ENCODE measurements around the gene GRAMD1A.

GRAMD1A gene

DNA sequence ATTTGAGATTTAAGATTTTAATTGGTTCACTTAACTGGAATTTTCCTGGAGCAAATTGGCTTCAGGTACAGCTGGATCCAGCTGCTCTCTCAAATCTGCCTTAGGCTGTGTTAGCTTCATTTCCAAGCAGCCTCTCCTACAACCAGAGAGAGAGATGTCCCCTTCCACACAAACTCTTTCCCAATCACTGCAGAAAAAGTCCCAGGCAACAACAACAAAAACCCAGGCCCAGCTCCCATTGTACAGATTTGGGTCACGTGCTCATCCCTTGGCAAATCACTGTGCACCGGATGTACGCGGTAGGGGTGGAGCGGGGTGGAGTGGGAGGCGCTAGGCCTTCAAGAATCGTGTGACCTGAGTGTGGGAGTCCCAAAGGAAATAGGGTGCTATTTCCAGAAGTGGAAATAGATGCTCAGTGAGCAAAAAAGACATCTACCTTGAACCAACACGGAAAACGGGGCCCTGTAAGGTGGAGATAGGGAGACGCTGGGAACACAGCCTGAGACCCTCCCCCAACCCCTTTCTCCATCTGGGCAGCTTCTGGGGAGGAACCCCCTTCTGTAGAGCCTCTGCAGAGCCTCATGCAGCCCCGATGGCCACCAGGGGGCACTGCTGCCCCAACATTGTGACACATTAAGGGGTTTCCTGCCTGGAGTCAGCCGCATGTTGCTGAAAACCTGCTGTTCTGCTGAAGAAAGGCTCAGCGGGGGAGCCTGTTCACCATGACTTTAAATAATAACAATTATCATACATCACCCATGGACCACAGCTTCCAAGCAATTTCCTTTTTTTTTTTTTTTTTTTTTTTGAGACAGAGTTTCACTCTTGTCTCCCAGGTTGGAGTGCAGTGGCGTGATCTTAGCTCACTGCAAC lies 66.8 kb downstream of the GRAMD1A start (continued):
- TF ChIP-seq WT1 (tag by site-specific recombination; IDR thresholded peaks at IDR 0.05) (0 out of 2 replicates have a peak, but pooled peaks have one; percentile 18), ZNF501 (tag by site-specific recombination; IDR thresholded peaks at IDR 0.05) (no peak; the same call in 1 of the 2 replicates), ZNF175 (tag by site-specific recombination; IDR thresholded peaks at IDR 0.05) (no peak), ZNF654 (tag by site-specific recombination; IDR thresholded peaks at IDR 0.05; ENCODE audit: low read depth) (peak; percentile 98), ZNF677 (tag by site-specific recombination; IDR thresholded peaks at IDR 0.05) (peak; percentile 29; the same call in 1 of the 2 replicates), OSR2 (tag by site-specific recombination; IDR thresholded peaks at IDR 0.05) (no peak), ZNF350 (tag by site-specific recombination; IDR thresholded peaks at IDR 0.05) (no peak), ZNF791 (tag by site-specific recombination; IDR thresholded peaks at IDR 0.05) (no peak), ZNF157 (tag by site-specific recombination; IDR thresholded peaks at IDR 0.05) (no peak), ZNF266 (tag by site-specific recombination; IDR thresholded peaks at IDR 0.05; ENCODE audit: low read depth) (no peak), ZXDB (tag by site-specific recombination; IDR thresholded peaks at IDR 0.05) (peak; percentile 73), ZNF404 (tag by site-specific recombination; IDR thresholded peaks at IDR 0.05) (no peak), ZNF521 (tag by site-specific recombination; IDR thresholded peaks at IDR 0.05) (no peak), ZNF248 (tag by site-specific recombination; IDR thresholded peaks at IDR 0.05) (no peak), ZNF416 (tag by site-specific recombination; IDR thresholded peaks at IDR 0.05) (no peak)
- TF ChIP-seq, protein P1, sequence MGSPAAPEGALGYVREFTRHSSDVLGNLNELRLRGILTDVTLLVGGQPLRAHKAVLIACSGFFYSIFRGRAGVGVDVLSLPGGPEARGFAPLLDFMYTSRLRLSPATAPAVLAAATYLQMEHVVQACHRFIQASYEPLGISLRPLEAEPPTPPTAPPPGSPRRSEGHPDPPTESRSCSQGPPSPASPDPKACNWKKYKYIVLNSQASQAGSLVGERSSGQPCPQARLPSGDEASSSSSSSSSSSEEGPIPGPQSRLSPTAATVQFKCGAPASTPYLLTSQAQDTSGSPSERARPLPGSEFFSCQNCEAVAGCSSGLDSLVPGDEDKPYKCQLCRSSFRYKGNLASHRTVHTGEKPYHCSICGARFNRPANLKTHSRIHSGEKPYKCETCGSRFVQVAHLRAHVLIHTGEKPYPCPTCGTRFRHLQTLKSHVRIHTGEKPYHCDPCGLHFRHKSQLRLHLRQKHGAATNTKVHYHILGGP (tag by site-specific recombination; IDR thresholded peaks at IDR 0.05) = no peak
- TF ChIP-seq, protein P2, sequence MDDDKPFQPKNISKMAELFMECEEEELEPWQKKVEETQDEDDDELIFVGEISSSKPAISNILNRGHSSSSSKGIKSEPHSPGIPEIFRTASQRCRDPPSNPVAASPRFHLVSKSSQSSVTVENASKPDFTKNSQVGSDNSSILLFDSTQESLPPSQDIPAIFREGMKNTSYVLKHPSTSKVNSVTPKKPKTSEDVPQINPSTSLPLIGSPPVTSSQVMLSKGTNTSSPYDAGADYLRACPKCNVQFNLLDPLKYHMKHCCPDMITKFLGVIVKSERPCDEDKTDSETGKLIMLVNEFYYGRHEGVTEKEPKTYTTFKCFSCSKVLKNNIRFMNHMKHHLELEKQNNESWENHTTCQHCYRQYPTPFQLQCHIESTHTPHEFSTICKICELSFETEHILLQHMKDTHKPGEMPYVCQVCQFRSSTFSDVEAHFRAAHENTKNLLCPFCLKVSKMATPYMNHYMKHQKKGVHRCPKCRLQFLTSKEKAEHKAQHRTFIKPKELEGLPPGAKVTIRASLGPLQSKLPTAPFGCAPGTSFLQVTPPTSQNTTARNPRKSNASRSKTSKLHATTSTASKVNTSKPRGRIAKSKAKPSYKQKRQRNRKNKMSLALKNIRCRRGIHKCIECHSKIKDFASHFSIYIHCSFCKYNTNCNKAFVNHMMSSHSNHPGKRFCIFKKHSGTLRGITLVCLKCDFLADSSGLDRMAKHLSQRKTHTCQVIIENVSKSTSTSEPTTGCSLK (tag by site-specific recombination; IDR thresholded peaks at IDR 0.05) = no peak
- TF ChIP-seq, protein P3, sequence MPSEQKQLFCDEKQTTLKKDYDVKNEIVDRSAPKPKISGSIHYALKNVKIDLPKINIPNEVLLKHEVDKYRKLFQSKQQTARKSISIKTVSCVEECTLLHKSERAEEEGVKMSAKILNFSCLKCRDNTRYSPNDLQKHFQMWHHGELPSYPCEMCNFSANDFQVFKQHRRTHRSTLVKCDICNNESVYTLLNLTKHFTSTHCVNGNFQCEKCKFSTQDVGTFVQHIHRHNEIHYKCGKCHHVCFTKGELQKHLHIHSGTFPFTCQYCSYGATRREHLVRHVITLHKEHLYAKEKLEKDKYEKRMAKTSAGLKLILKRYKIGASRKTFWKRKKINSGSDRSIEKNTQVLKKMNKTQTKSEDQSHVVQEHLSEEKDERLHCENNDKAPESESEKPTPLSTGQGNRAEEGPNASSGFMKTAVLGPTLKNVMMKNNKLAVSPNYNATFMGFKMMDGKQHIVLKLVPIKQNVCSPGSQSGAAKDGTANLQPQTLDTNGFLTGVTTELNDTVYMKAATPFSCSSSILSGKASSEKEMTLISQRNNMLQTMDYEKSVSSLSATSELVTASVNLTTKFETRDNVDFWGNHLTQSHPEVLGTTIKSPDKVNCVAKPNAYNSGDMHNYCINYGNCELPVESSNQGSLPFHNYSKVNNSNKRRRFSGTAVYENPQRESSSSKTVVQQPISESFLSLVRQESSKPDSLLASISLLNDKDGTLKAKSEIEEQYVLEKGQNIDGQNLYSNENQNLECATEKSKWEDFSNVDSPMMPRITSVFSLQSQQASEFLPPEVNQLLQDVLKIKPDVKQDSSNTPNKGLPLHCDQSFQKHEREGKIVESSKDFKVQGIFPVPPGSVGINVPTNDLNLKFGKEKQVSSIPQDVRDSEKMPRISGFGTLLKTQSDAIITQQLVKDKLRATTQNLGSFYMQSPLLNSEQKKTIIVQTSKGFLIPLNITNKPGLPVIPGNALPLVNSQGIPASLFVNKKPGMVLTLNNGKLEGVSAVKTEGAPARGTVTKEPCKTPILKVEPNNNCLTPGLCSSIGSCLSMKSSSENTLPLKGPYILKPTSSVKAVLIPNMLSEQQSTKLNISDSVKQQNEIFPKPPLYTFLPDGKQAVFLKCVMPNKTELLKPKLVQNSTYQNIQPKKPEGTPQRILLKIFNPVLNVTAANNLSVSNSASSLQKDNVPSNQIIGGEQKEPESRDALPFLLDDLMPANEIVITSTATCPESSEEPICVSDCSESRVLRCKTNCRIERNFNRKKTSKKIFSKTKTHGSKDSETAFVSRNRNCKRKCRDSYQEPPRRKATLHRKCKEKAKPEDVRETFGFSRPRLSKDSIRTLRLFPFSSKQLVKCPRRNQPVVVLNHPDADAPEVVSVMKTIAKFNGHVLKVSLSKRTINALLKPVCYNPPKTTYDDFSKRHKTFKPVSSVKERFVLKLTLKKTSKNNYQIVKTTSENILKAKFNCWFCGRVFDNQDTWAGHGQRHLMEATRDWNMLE (tag by site-specific recombination; conservative IDR thresholded peaks at IDR 0.05; ENCODE audit: low read depth) = 0 out of 2 replicates have a peak, but pooled peaks have one; percentile 17
- TF ChIP-seq, protein P4, sequence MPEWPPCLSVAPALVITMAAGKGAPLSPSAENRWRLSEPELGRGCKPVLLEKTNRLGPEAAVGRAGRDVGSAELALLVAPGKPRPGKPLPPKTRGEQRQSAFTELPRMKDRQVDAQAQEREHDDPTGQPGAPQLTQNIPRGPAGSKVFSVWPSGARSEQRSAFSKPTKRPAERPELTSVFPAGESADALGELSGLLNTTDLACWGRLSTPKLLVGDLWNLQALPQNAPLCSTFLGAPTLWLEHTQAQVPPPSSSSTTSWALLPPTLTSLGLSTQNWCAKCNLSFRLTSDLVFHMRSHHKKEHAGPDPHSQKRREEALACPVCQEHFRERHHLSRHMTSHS (tag by site-specific recombination; IDR thresholded peaks at IDR 0.05) = no peak
- TF ChIP-seq, protein P5, sequence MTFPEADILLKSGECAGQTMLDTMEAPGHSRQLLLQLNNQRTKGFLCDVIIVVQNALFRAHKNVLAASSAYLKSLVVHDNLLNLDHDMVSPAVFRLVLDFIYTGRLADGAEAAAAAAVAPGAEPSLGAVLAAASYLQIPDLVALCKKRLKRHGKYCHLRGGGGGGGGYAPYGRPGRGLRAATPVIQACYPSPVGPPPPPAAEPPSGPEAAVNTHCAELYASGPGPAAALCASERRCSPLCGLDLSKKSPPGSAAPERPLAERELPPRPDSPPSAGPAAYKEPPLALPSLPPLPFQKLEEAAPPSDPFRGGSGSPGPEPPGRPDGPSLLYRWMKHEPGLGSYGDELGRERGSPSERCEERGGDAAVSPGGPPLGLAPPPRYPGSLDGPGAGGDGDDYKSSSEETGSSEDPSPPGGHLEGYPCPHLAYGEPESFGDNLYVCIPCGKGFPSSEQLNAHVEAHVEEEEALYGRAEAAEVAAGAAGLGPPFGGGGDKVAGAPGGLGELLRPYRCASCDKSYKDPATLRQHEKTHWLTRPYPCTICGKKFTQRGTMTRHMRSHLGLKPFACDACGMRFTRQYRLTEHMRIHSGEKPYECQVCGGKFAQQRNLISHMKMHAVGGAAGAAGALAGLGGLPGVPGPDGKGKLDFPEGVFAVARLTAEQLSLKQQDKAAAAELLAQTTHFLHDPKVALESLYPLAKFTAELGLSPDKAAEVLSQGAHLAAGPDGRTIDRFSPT (tag by site-specific recombination; IDR thresholded peaks at IDR 0.05) = no peak
- TF ChIP-seq, protein P6, sequence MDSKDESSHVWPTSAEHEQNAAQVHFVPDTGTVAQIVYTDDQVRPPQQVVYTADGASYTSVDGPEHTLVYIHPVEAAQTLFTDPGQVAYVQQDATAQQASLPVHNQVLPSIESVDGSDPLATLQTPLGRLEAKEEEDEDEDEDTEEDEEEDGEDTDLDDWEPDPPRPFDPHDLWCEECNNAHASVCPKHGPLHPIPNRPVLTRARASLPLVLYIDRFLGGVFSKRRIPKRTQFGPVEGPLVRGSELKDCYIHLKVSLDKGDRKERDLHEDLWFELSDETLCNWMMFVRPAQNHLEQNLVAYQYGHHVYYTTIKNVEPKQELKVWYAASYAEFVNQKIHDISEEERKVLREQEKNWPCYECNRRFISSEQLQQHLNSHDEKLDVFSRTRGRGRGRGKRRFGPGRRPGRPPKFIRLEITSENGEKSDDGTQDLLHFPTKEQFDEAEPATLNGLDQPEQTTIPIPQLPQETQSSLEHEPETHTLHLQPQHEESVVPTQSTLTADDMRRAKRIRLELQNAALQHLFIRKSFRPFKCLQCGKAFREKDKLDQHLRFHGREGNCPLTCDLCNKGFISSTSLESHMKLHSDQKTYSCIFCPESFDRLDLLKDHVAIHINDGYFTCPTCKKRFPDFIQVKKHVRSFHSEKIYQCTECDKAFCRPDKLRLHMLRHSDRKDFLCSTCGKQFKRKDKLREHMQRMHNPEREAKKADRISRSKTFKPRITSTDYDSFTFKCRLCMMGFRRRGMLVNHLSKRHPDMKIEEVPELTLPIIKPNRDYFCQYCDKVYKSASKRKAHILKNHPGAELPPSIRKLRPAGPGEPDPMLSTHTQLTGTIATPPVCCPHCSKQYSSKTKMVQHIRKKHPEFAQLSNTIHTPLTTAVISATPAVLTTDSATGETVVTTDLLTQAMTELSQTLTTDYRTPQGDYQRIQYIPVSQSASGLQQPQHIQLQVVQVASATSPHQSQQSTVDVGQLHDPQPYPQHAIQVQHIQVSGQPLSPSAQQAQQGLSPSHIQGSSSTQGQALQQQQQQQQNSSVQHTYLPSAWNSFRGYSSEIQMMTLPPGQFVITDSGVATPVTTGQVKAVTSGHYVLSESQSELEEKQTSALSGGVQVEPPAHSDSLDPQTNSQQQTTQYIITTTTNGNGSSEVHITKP (tag by site-specific recombination; IDR thresholded peaks at IDR 0.05) = no peak; the same call in 1 of the 2 replicates
- TF ChIP-seq, protein P7, sequence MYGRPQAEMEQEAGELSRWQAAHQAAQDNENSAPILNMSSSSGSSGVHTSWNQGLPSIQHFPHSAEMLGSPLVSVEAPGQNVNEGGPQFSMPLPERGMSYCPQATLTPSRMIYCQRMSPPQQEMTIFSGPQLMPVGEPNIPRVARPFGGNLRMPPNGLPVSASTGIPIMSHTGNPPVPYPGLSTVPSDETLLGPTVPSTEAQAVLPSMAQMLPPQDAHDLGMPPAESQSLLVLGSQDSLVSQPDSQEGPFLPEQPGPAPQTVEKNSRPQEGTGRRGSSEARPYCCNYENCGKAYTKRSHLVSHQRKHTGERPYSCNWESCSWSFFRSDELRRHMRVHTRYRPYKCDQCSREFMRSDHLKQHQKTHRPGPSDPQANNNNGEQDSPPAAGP (tag by site-specific recombination; IDR thresholded peaks at IDR 0.05) = peak; percentile 54; the same call in 1 of the 2 replicates
